Measurements from ENCODE around the gene WNT6.

The WNT6 gene

GRCh38 chr2:218819093-218819492 lies 40.5 kb upstream of the WNT6 start:
- Histone ChIP-seq H3K4me1 (ENCODE audit: control insufficient read depth, insufficient read depth, low read length, unreplicated experiment) (peaks cover 3% of the 10 kb centered on the region), H3K79me2 (ENCODE audit: control insufficient read depth, insufficient read depth, low read length, unreplicated experiment) (no peaks in the 10 kb centered on the region), H3K27ac (ENCODE audit: low read depth, low read length) (no peak overlapping the region), H2AFZ (ENCODE audit: low read length, unreplicated experiment) (no peak overlapping the region), H3K36me3 (ENCODE audit: insufficient read depth, low read length) (no peaks in the 10 kb centered on the region), H3K27me3 (ENCODE audit: insufficient read depth, low read length) (no peaks in the 10 kb centered on the region; the same call in 1 of the 2 replicates), H3K4me3 (ENCODE audit: low read depth, low read length) (no peak overlapping the region)

GRCh38 chr2:218820746-218821369 lies 38.7 kb upstream of the WNT6 start:
- no peak overlapping the region for H3K27ac ChIP-seq (ENCODE audit: low read depth, low read length)
- no peaks in the 10 kb centered on the region; the same call in 1 of the 2 replicates for H3K27me3 ChIP-seq (ENCODE audit: insufficient read depth, low read length)
- H3K4me1 ChIP-seq (ENCODE audit: control insufficient read depth, insufficient read depth, low read length, unreplicated experiment): peaks cover 3% of the 10 kb centered on the region
- no peak overlapping the region for H2AFZ ChIP-seq (ENCODE audit: low read length, unreplicated experiment)
- H3K4me3 ChIP-seq (ENCODE audit: low read depth, low read length): no peak overlapping the region
- no peaks in the 10 kb centered on the region for H3K36me3 ChIP-seq (ENCODE audit: insufficient read depth, low read length)
- no peaks in the 10 kb centered on the region for H3K79me2 ChIP-seq (ENCODE audit: control insufficient read depth, insufficient read depth, low read length, unreplicated experiment)

DNA sequence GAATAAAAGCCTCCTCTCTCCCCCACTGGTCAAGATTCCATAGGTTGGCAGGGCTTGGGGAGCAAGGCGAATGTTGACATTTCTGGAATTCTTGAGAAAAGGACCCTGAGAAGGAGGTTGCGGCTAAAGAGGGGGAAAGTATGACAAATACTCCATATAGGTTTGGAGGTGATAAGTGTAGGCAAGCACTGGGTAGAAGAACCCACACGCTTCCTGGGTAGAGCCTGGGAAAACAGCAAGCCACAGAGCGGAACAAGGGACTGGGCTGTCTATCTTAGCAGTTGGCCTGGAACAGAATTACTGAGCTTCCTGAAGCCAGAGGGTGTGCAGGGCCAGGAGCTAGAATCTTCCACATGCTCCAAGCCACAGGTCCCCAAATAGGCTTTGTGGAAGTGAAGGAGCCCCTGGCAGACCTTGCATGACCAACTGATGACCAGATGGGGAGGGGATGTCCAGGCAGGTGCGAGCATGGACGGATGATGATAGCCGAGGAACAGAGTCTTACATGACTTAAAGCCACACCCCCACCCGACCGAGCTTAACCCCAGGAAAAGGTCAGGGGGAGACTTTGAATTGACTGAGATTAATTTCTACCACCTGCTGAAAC lies 37.9 kb upstream of the WNT6 start:
- H3K4me1 ChIP-seq (ENCODE audit: control insufficient read depth, insufficient read depth, low read length, unreplicated experiment): peaks cover 3% of the 10 kb centered on the region
- no peak overlapping the region for H2AFZ ChIP-seq (ENCODE audit: low read length, unreplicated experiment)
- no peaks in the 10 kb centered on the region for H3K79me2 ChIP-seq (ENCODE audit: control insufficient read depth, insufficient read depth, low read length, unreplicated experiment)
- no peak overlapping the region for H3K27ac ChIP-seq (ENCODE audit: low read depth, low read length)
- H3K27me3 ChIP-seq (ENCODE audit: insufficient read depth, low read length): no peaks in the 10 kb centered on the region; the same call in 1 of the 2 replicates
- no peak overlapping the region for H3K4me3 ChIP-seq (ENCODE audit: low read depth, low read length)
- H3K36me3 ChIP-seq (ENCODE audit: insufficient read depth, low read length): no peaks in the 10 kb centered on the region

- Histone ChIP-seq H3K27ac (ENCODE audit: low read depth, low read length) (no peak overlapping the region), H3K79me2 (ENCODE audit: control insufficient read depth, insufficient read depth, low read length, unreplicated experiment) (no peaks in the 10 kb centered on the region), H3K36me3 (ENCODE audit: insufficient read depth, low read length) (no peaks in the 10 kb centered on the region), H3K4me1 (ENCODE audit: control insufficient read depth, insufficient read depth, low read length, unreplicated experiment) (peaks cover 3% of the 10 kb centered on the region), H2AFZ (ENCODE audit: low read length, unreplicated experiment) (no peak overlapping the region), H3K4me3 (ENCODE audit: low read depth, low read length) (no peak overlapping the region), H3K27me3 (ENCODE audit: insufficient read depth, low read length) (no peaks in the 10 kb centered on the region; the same call in 1 of the 2 replicates)
Observed at GRCh38 chr2:218822622-218823021, 37.0 kb upstream of the WNT6 start.

- Histone ChIP-seq H3K36me3 (ENCODE audit: insufficient read depth, low read length) (no peaks in the 10 kb centered on the region), H2AFZ (ENCODE audit: low read length, unreplicated experiment) (no peak overlapping the region), H3K27ac (ENCODE audit: low read depth, low read length) (no peak overlapping the region), H3K79me2 (ENCODE audit: control insufficient read depth, insufficient read depth, low read length, unreplicated experiment) (no peaks in the 10 kb centered on the region), H3K4me1 (ENCODE audit: control insufficient read depth, insufficient read depth, low read length, unreplicated experiment) (peaks cover 3% of the 10 kb centered on the region), H3K4me3 (ENCODE audit: low read depth, low read length) (no peak overlapping the region), H3K27me3 (ENCODE audit: insufficient read depth, low read length) (no peaks in the 10 kb centered on the region; the same call in 1 of the 2 replicates)
Observed at GRCh38 chr2:218823196-218823855, 36.3 kb upstream of the WNT6 start.

GRCh38 chr2:218824004-218824403 lies 35.6 kb upstream of the WNT6 start:
- no peaks in the 10 kb centered on the region for H3K79me2 ChIP-seq (ENCODE audit: control insufficient read depth, insufficient read depth, low read length, unreplicated experiment)
- H3K36me3 ChIP-seq (ENCODE audit: insufficient read depth, low read length): no peaks in the 10 kb centered on the region
- no peak overlapping the region for H3K27ac ChIP-seq (ENCODE audit: low read depth, low read length)
- no peaks in the 10 kb centered on the region; the same call in 1 of the 2 replicates for H3K27me3 ChIP-seq (ENCODE audit: insufficient read depth, low read length)
- peaks cover 3% of the 10 kb centered on the region for H3K4me1 ChIP-seq (ENCODE audit: control insufficient read depth, insufficient read depth, low read length, unreplicated experiment)
- no peak overlapping the region for H3K4me3 ChIP-seq (ENCODE audit: low read depth, low read length)
- H2AFZ ChIP-seq (ENCODE audit: low read length, unreplicated experiment): no peak overlapping the region

- H2AFZ ChIP-seq (ENCODE audit: low read length, unreplicated experiment): no peak overlapping the region
- peaks cover 17% of the 10 kb centered on the region; the same call in 1 of the 2 replicates for H3K27me3 ChIP-seq (ENCODE audit: insufficient read depth, low read length)
- H3K79me2 ChIP-seq (ENCODE audit: control insufficient read depth, insufficient read depth, low read length, unreplicated experiment): no peaks in the 10 kb centered on the region
- H3K36me3 ChIP-seq (ENCODE audit: insufficient read depth, low read length): no peaks in the 10 kb centered on the region
- no peak overlapping the region for H3K27ac ChIP-seq (ENCODE audit: low read depth, low read length)
- no peak overlapping the region for H3K4me3 ChIP-seq (ENCODE audit: low read depth, low read length)
- peaks cover 3% of the 10 kb centered on the region for H3K4me1 ChIP-seq (ENCODE audit: control insufficient read depth, insufficient read depth, low read length, unreplicated experiment)
Observed at GRCh38 chr2:218826791-218827190, 32.8 kb upstream of the WNT6 start.

DNA sequence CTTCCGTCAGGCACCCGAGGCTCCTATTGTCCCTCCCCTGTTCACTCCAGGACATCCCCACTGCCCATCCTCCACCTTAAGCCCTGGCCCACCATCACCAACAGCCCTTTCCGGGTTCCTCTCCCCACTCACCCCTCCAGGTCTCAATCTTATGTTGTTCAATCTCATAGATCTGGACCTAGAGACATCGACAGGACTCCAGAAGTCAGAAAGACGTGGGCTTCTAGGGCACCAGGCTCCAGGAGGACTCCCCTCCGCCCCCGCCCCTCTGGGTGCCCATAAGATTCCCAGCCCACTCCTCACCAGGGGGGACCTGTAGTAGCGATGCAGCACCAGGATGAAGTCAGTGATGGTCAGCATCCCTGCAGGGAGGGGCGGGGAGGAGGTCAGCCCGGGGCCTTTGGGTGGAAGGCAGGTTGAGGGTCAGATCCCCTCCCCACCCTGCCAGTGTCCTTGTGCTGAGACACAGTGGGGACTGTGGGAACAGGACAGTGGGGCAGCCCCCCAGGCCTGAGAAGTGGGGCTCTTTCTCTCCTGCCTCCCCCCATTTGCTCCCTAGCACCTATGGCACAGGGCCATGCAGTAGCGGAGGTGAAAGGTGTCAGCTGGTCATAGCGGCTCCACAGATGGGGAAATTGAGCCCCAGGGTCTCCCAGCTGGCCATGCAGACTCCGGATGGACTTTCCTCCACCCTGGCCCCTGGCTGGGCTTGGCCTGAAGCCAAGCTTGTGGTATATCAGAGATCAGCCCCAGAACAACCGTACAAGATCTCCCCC lies 31.7 kb upstream of the WNT6 start:
- peaks cover 19% of the 10 kb centered on the region for H3K27me3 ChIP-seq (ENCODE audit: insufficient read depth, low read length)
- peaks cover 14% of the 10 kb centered on the region for H3K4me1 ChIP-seq (ENCODE audit: control insufficient read depth, insufficient read depth, low read length, unreplicated experiment)

DNA sequence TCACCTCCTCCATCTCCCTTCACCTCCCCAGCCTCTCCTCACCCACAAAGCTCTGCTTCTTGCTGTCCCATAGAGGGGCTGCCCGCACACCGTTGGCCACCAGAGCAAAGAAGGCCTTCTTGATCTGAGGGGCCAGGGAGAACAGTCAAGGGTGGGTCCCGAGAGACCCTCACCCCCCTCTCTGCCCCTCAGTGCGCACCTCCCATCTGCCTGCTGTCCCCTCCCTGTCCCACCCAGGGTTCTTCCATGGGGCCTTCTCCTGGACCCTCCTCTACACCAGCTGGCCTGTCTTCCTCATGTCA lies 31.2 kb upstream of the WNT6 start:
- Histone ChIP-seq H3K4me3 (ENCODE audit: low read depth, low read length) (no peak overlapping the region), H3K27ac (ENCODE audit: low read depth, low read length) (no peak overlapping the region), H3K79me2 (ENCODE audit: control insufficient read depth, insufficient read depth, low read length, unreplicated experiment) (no peaks in the 10 kb centered on the region), H3K36me3 (ENCODE audit: insufficient read depth, low read length) (no peaks in the 10 kb centered on the region), H3K27me3 (ENCODE audit: insufficient read depth, low read length) (peaks cover 24% of the 10 kb centered on the region), H2AFZ (ENCODE audit: low read length, unreplicated experiment) (no peak overlapping the region), H3K4me1 (ENCODE audit: control insufficient read depth, insufficient read depth, low read length, unreplicated experiment) (peaks cover 14% of the 10 kb centered on the region)

More for the DNA sequence above, 31.7 kb upstream of the WNT6 start:
- H2AFZ ChIP-seq (ENCODE audit: low read length, unreplicated experiment): no peak overlapping the region
- H3K36me3 ChIP-seq (ENCODE audit: insufficient read depth, low read length): no peaks in the 10 kb centered on the region
- no peaks in the 10 kb centered on the region for H3K79me2 ChIP-seq (ENCODE audit: control insufficient read depth, insufficient read depth, low read length, unreplicated experiment)
- no peak overlapping the region for H3K27ac ChIP-seq (ENCODE audit: low read depth, low read length)
- no peak overlapping the region for H3K4me3 ChIP-seq (ENCODE audit: low read depth, low read length)

DNA sequence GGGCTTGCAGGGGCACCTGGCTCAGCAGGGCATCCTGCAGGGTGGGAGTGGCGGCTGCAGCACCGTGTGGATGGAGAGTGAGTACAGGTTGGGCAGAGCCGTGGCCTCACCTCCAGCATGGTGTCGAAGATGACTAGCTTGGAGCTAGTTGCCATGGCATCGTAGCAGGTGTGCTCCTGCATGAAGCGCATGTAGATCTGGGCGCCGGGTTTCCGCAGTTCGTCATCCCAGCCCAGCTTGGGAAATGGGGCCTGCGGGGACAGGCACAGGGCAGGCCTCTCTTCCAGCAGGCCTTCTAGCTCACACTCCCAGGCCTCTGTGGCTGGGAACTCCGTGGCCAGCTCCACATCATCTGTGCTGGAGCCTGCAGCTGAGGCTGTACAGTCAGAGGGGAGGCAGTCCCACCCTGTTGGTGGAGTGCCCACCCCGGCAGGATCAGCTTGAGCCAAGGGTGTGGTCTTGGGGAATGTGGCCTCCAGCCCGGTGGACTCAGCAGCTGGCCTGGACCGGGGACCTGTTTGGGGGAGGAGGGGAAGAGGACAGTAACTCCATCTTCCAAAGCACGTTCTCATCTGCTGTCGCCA lies 29.6 kb upstream of the WNT6 start:
- H3K4me1 ChIP-seq (ENCODE audit: control insufficient read depth, insufficient read depth, low read length, unreplicated experiment): peaks cover 14% of the 10 kb centered on the region
- H3K4me3 ChIP-seq (ENCODE audit: low read depth, low read length): no peak overlapping the region
- no peaks in the 10 kb centered on the region for H3K36me3 ChIP-seq (ENCODE audit: insufficient read depth, low read length)
- H3K27me3 ChIP-seq (ENCODE audit: insufficient read depth, low read length): peaks cover 39% of the 10 kb centered on the region
- H2AFZ ChIP-seq (ENCODE audit: low read length, unreplicated experiment): no peak overlapping the region
- no peak overlapping the region for H3K27ac ChIP-seq (ENCODE audit: low read depth, low read length)
- no peaks in the 10 kb centered on the region for H3K79me2 ChIP-seq (ENCODE audit: control insufficient read depth, insufficient read depth, low read length, unreplicated experiment)
